Measurements from ENCODE around the gene SLC38A5. TPM values are rescaled to one million over a fixed set of nuclear protein-coding genes. Genes with fewer than 3 reads are reported as not detected.

Gene SLC38A5
- total and polyA plus RNA-seq, 9 donors = 4.2 to 12.2 (median 8.3) TPM

DNA sequence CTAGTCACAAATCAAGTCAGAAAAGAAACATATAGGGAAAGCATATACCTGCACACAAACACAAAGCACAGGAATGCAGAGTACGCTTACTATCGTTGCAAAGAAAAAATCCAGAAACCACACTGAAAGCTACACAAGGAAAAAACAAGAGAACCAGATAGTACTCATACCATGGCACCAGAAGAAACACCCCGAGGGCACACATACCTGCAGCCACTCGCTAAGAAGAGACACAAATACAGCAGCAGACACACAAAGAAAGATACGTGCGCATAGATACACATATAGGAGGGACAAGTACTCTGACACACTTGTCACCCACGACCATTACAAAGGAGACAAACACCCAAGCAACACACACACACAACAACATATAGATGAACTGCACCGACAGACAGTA lies 1.4 kb upstream of the SLC38A5 start:
- Histone ChIP-seq H3K4me3 (ENCODE audit: low read length) (no peak overlapping the region), H3K27ac (ENCODE audit: low read length) (no peak overlapping the region), H3K4me1 (ENCODE audit: control insufficient read depth, insufficient read depth, low read length) (peaks cover 15% of the 10 kb centered on the region), H3K36me3 (ENCODE audit: control insufficient read depth, insufficient read depth, low read length) (no peaks in the 10 kb centered on the region), H3K27me3 (ENCODE audit: control insufficient read depth, insufficient read depth, low read length) (peaks cover 18% of the 10 kb centered on the region), H3K9me3 (replicated peaks; ENCODE audit: control insufficient read depth, low read depth, low read length) (no peaks in the 10 kb centered on the region)
- no peak for DNase-seq
- WGBS (ENCODE audit: insufficient coverage) = 100% methylated on average over 1 of the region's 8 CpGs

DNA sequence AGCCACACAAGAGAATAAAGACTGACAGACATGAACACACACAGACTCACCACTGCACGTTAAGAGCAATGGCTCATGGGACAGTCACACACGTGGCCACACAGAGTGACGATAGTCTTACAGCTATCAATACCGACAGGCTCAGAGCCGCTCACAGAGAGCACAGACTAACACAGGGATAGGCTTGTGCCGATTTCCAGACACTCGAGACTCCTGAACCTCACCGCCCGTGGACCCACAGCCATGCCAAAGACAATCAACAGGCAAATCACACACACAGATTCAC lies 716 bp upstream of the SLC38A5 start:
- Histone ChIP-seq H3K4me3 (ENCODE audit: low read length) (no peak overlapping the region), H3K36me3 (ENCODE audit: control insufficient read depth, insufficient read depth, low read length) (no peaks in the 10 kb centered on the region), H3K27me3 (ENCODE audit: control insufficient read depth, insufficient read depth, low read length) (peaks cover 18% of the 10 kb centered on the region), H3K4me1 (ENCODE audit: control insufficient read depth, insufficient read depth, low read length) (peaks cover 15% of the 10 kb centered on the region), H3K27ac (ENCODE audit: low read length) (no peak overlapping the region), H3K9me3 (replicated peaks; ENCODE audit: control insufficient read depth, low read depth, low read length) (no peaks in the 10 kb centered on the region)
- no peak for DNase-seq
- WGBS (ENCODE audit: insufficient coverage) = 58% methylated on average over 3 of the region's 9 CpGs

DNA sequence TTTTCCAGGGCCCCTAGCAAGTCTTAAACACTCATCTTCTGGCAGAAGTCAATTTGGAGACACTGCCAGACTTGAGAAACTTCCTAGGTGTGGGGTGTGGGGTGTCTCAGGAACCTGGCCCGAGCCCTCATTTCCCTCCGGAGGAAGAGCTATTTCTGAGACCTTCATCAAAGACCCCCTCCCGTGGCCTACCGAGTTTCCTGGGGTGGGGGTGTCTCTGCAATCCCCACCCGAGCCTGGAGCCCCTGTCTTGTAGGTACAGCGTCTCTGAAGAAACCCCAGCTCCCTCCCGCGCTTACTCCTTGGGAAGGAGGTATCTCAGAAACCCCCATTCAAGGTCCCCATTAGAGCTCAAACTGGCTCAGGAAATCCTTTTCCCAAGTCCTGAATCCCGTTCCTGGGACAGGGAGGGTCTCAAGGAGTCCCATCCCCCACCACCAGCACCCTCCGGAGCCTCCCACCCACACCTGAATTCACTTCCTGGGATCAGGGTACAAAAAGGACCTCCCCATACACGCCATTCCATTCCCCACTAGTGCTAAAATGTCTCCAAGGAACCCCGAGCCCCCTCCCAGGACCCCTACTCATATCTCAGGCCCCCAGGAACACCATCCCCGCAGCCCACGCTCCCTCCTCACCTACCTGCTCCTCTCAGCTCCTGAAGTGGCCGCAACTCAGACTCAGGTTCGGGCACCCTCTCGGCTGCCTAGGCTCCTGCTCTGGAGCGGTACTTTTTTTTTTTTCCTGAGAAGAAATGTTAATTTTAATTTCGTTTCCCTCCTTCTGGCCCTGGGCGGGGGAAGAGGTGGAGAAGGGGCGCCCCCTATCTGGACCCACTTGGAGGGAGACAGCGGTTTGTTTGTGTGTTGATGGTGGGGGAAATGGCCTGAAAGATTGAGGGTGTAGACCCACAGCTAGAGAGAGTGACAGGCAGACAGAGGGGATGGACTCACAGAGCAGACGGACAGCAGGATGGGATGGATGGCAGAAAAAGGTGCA lies 1.1 kb downstream of the SLC38A5 start:
- no peak for DNase-seq
- Histone ChIP-seq H3K4me1 (ENCODE audit: control insufficient read depth, insufficient read depth, low read length) (peaks cover 15% of the 10 kb centered on the region), H3K27ac (ENCODE audit: low read length) (no peak overlapping the region), H3K27me3 (ENCODE audit: control insufficient read depth, insufficient read depth, low read length) (peaks cover 18% of the 10 kb centered on the region), H3K9me3 (replicated peaks; ENCODE audit: control insufficient read depth, low read depth, low read length) (peaks cover 2% of the 10 kb centered on the region), H3K36me3 (ENCODE audit: control insufficient read depth, insufficient read depth, low read length) (no peaks in the 10 kb centered on the region), H3K4me3 (ENCODE audit: low read length) (peak overlapping the region; percentile 15)
- WGBS (ENCODE audit: insufficient coverage) = 53% methylated on average over 15 of the region's 23 CpGs

DNA sequence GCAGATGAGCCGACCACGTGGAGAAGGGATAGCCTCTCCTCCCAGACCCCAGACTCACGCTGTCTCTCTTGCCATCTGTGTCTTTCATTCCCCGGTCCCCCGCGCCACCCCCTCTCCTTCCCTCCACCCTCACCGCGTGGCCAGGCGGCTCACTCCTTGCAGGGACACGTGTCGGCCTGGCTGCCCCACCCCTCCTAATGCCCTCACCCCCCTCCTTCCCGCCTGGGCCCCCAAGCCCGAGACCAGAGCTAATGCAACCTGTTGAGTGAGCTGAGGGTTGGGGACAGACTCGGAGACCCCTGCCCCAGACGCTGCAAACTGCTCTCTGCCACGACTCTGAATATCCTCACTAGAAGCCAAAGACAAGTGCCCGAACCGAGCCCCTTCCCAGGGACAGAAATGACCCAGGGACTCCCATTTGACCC lies 1.8 kb downstream of the SLC38A5 start:
- Histone ChIP-seq H3K36me3 (ENCODE audit: control insufficient read depth, insufficient read depth, low read length) (no peaks in the 10 kb centered on the region), H3K4me1 (ENCODE audit: control insufficient read depth, insufficient read depth, low read length) (peaks cover 15% of the 10 kb centered on the region), H3K4me3 (ENCODE audit: low read length) (peak overlapping the region; percentile 15), H3K27me3 (ENCODE audit: control insufficient read depth, insufficient read depth, low read length) (peaks cover 18% of the 10 kb centered on the region), H3K27ac (ENCODE audit: low read length) (no peak overlapping the region), H3K9me3 (replicated peaks; ENCODE audit: control insufficient read depth, low read depth, low read length) (peaks cover 2% of the 10 kb centered on the region)
- 28% methylated on average over 4 of the region's 18 CpGs for WGBS (ENCODE audit: insufficient coverage)
- DNase-seq = no peak

DNA sequence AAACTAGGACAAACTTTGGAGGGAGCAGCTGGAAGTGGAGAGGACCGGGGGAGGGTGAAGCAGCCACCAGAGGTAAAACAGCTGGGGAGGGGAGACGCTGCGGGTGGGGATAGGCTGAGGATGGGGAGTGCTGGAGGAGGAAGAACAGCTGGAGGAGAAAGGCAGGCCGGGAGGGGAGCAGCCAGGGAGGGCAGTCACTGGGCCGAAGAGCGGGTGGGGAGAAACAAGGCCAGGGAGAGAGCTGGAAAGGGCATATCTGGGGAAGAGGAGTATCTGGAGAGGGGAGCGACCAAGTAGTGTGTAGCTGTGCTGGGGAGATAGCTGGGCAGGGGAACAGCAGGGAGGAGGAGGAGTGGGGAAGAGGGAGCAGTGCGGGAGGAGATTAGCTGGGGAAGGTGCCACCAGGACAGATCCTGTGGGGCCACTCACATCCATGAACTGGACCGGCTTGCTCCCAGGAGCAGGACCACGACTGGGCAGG lies 2.7 kb downstream of the SLC38A5 start:
- Histone ChIP-seq H3K27me3 (ENCODE audit: control insufficient read depth, insufficient read depth, low read length) (peaks cover 18% of the 10 kb centered on the region), H3K27ac (ENCODE audit: low read length) (no peak overlapping the region), H3K9me3 (replicated peaks; ENCODE audit: control insufficient read depth, low read depth, low read length) (peaks cover 2% of the 10 kb centered on the region), H3K4me3 (ENCODE audit: low read length) (no peak overlapping the region), H3K4me1 (ENCODE audit: control insufficient read depth, insufficient read depth, low read length) (peaks cover 12% of the 10 kb centered on the region), H3K36me3 (ENCODE audit: control insufficient read depth, insufficient read depth, low read length) (no peaks in the 10 kb centered on the region)
- 40% methylated on average over 9 of the region's 10 CpGs for WGBS (ENCODE audit: insufficient coverage)
- no peak for DNase-seq

DNA sequence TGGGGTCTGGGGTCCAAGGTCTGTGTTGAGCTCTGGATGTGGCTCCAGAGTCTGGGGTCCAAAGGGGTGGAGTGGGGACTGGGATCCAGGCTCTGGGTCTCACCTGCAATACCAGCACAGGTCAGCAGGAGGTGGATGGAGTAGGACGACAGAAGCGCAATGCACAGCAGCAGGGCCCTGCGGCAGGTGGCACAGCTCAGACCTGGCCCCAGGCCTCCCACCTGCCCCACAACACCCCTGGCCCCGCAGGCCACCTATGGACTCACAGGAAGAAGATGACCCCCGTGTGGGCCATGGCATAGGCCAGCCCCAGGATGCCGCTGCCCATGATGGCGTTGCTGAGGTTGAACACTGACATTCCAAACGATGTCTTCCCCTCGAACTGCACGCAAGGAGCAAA lies 3.4 kb downstream of the SLC38A5 start:
- H3K27ac ChIP-seq (ENCODE audit: low read length) = no peak overlapping the region
- H3K27me3 ChIP-seq (ENCODE audit: control insufficient read depth, insufficient read depth, low read length) = peaks cover 18% of the 10 kb centered on the region
- H3K36me3 ChIP-seq (ENCODE audit: control insufficient read depth, insufficient read depth, low read length) = no peaks in the 10 kb centered on the region
- DNase-seq = no peak
- no peak overlapping the region for H3K4me3 ChIP-seq (ENCODE audit: low read length)
- H3K9me3 ChIP-seq (replicated peaks; ENCODE audit: control insufficient read depth, low read depth, low read length) = peaks cover 2% of the 10 kb centered on the region
- H3K4me1 ChIP-seq (ENCODE audit: control insufficient read depth, insufficient read depth, low read length) = peaks cover 12% of the 10 kb centered on the region
- WGBS (ENCODE audit: insufficient coverage) = 89% methylated on average over 9 of the region's 10 CpGs

DNA sequence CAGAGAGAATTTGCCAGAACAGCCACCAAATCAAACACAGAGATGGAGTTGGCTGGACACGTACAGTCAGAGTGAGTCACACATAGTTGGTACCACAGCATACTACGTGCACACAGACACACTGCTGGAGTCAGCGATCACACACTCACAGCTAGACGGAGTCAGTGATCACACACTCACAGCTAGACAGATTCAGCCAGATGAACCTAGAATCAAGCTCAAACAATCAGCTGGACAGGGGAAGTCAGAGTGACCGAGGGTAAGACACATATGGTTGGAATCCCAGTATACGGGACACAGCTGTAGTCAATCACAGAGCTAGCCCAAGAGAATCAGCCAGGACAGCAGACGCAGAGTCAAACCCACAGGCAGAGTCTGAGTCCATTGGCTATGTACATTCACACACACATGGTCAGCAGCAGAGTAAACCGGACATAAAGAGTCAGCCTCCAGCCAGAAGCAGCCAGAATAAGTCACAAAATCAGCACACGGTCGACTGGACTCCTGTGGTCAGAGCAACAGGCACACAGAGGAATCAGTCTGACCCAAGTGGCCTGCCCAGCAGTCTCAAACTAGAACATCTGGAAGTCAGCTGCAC lies 4.6 kb downstream of the SLC38A5 start:
- Histone ChIP-seq H3K4me3 (ENCODE audit: low read length) (no peak overlapping the region), H3K27ac (ENCODE audit: low read length) (peak overlapping the region; percentile 20), H3K4me1 (ENCODE audit: control insufficient read depth, insufficient read depth, low read length) (peaks cover 12% of the 10 kb centered on the region), H3K36me3 (ENCODE audit: control insufficient read depth, insufficient read depth, low read length) (no peaks in the 10 kb centered on the region), H3K9me3 (replicated peaks; ENCODE audit: control insufficient read depth, low read depth, low read length) (peaks cover 2% of the 10 kb centered on the region), H3K27me3 (ENCODE audit: control insufficient read depth, insufficient read depth, low read length) (peaks cover 15% of the 10 kb centered on the region)
- 53% methylated on average over 7 of the region's 10 CpGs for WGBS (ENCODE audit: insufficient coverage)
- peak; percentile 73 for DNase-seq

DNA sequence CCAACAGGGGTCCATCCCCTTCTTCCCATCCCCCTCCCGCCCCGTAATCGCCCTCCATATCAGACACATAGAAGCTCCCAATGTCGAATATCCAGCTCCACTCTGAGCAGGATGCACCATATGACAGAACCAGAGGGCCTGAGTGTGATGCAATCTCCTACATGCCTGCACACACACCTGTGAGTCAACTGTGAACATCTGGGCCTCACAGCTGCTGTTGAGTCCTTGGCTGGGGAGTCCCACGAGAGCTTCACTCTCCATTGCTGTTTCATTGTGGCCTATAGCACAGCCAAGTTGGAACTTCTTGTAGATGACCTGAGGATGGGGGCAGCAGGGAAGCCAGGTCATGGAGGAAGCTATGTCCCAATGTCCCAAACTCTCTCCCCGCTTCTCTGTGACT lies 8.2 kb downstream of the SLC38A5 start:
- H3K4me3 ChIP-seq (ENCODE audit: low read length) = no peak overlapping the region
- no peaks in the 10 kb centered on the region for H3K27me3 ChIP-seq (ENCODE audit: control insufficient read depth, insufficient read depth, low read length)
- peak; percentile 43 for DNase-seq
- 72% methylated on average over 5 of the region's 6 CpGs for WGBS (ENCODE audit: insufficient coverage)
- H3K4me1 ChIP-seq (ENCODE audit: control insufficient read depth, insufficient read depth, low read length) = no peaks in the 10 kb centered on the region
- H3K36me3 ChIP-seq (ENCODE audit: control insufficient read depth, insufficient read depth, low read length) = no peaks in the 10 kb centered on the region
- no peak overlapping the region for H3K27ac ChIP-seq (ENCODE audit: low read length)
- peaks cover 5% of the 10 kb centered on the region for H3K9me3 ChIP-seq (replicated peaks; ENCODE audit: control insufficient read depth, low read depth, low read length)

DNA sequence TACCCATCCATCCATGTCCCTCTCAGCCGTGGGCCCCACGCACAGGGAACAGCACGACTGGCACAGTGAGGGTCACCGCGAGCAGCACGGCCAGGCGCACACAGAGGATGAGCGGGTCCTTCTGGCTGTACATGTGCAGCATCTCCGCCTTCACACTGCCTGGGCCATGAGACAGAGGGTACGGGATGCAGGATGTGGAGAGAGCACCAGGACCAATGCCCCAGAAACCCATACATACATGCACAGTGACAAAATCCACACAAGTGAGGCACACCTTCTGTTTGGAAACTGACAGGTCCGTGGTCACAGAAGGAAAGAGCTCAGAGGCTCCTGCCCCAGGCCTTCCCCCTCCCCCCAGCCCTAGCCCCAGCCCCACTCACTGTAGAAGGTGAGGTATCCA lies 9.5 kb downstream of the SLC38A5 start:
- 96% methylated on average over 9 of the region's 11 CpGs for WGBS (ENCODE audit: insufficient coverage)
- H3K9me3 ChIP-seq (replicated peaks; ENCODE audit: control insufficient read depth, low read depth, low read length) = peaks cover 5% of the 10 kb centered on the region
- no peak overlapping the region for H3K27ac ChIP-seq (ENCODE audit: low read length)
- no peak for DNase-seq
- no peaks in the 10 kb centered on the region for H3K27me3 ChIP-seq (ENCODE audit: control insufficient read depth, insufficient read depth, low read length)
- no peak overlapping the region for H3K4me3 ChIP-seq (ENCODE audit: low read length)
- H3K36me3 ChIP-seq (ENCODE audit: control insufficient read depth, insufficient read depth, low read length) = no peaks in the 10 kb centered on the region
- H3K4me1 ChIP-seq (ENCODE audit: control insufficient read depth, insufficient read depth, low read length) = no peaks in the 10 kb centered on the region

DNA sequence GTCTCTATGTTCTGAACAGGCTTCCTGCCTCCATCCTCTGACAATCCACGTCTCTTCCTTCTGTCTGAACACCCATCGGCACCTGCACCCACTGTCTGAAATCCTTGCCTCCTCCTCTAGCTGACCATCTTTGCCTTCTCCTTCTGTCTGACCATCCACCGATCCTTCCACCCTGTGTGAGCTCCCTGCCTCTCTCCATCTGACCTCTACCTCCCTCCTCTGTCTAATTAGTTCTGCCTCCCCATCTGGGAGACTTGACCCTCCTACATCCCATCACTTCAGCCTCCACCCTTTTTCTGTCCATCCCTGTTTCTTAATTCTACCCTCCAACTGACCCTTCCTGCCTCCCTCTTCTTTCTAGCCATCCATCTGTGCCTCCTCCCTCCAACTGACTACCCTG lies 10.0 kb downstream of the SLC38A5 start:
- Histone ChIP-seq H3K4me1 (ENCODE audit: control insufficient read depth, insufficient read depth, low read length) (no peaks in the 10 kb centered on the region), H3K9me3 (replicated peaks; ENCODE audit: control insufficient read depth, low read depth, low read length) (peaks cover 2% of the 10 kb centered on the region), H3K27me3 (ENCODE audit: control insufficient read depth, insufficient read depth, low read length) (no peaks in the 10 kb centered on the region), H3K4me3 (ENCODE audit: low read length) (no peak overlapping the region), H3K27ac (ENCODE audit: low read length) (no peak overlapping the region), H3K36me3 (ENCODE audit: control insufficient read depth, insufficient read depth, low read length) (no peaks in the 10 kb centered on the region)
- WGBS (ENCODE audit: insufficient coverage) = 94% methylated on average over 3 of the region's 3 CpGs
- DNase-seq = no peak

Measured in muscle of leg (tissue), 11 donors.